Hematopoietic multipotent progenitor cell treated with erythropoietin and hydrocortisone succinate and interleukin-3 and kit ligand, for 17 days (in vitro differentiated cells): ENCODE data around the gene PHGDH.
"Not testable (repeated sequence)": the region's sequence is repeated elsewhere in the genome, so short reads cannot be mapped to it uniquely, and the experiment has no call there.

Experiments used
- DNase-seq: peaks from one replicate; pipeline ENCODE4 v3.0.0-alpha.2; 2015; ENCODE audit warnings: low spot score

Gene PHGDH

DNA sequence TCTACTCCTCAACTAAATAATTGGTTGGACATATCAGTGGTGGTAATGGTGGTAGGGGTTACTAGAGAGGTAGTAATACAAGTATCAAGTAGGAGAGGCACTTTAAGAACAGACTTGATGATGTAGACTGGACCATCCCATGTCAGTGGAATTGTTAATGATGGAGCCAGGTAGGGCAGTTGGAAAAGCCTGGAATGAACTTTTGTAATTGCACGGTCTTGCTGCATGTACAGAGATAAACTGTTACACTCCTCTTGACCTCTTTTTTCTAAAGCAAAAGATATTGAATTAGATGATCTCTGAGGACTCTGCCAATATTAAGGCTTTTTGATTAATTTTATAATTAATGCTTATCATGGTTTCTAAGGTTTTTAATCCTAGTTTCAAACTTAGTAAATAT, 51.2 kb downstream of the PHGDH start:
- DNase-seq, result no peak

DNA sequence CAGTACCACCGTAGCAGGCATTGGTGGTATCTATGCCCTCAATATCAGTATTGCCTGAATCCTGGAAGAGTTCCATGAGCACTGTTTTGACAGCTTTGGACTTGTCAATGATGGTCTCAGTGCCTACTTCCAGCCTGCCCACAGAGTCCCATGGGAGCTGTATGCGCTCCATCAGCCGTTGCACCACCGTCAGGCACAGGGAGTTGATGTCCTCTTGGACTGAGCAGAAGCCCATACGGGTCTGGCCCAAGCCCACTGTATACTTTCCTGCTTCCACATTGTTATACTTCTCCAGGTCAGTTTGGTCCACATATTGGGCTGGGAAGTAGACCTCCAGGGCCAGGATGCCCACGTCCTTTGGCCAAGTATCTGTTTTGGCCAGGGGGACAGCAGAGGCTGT, 52.5 kb downstream of the PHGDH start:
- no peak for DNase-seq

DNA sequence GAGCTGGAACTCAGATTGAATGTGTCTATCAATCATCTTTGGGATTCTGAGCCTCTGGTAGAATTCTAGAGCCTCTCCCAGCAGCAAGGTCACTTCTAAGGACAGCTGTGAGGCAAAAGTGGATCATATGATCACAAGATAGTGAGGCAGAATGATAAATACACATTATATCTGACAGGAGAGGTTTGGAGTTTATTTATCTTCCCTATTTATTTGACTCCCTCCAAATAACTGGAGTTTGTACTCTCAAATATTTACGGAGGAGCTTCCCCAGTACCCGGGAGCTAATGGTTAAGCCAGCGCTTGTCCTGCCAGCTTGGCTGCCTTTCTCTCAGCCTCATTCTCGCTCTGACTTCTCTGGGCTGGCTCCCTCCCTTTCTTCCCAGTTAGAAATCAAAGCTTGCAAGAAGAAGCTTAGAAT, 54.6 kb downstream of the PHGDH start:
- DNase-seq, result no peak

DNA sequence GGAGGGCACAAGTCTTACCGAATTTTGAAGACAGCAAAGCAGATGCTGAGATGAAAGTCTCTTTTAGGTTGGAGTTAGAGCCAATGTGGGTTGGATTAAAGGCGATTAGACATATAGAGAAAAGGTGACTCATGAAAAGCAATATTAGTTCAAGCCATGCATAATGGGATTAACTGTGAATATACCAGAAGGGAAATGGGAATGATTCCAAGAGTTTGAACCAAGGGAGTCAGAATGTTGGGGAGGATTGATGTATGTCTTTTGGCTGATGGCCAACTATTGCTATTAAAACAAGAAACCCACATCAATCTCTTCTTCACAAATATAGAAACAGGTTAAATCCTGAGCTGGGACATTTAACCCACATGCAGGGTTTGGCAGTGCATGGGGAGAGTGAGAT, 55.8 kb downstream of the PHGDH start:
- no peak for DNase-seq

DNA sequence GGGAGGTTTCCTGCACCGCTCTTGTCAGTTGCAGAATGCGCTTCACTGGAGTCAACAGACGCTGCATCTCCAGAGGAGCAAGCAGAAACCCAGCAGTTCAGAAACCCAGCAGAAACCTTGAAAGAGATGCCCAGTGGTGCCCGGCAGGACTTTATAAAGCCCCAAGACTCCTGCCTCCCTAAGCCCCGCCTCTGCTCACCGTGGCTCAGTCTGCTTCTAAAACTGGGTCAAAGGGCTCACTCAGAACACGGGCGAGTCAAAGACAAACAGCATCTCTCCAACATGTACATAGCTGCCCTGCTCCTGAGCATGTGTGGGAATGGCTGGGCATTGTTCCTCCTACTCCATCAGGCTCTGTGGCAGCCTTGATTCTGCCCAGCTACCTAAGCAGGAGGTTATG, 57.0 kb downstream of the PHGDH start, which contains the start of gene HMGCS2:
TSS of gene HMGCS2 (minus strand) at position 128 of the 400 bp plus-strand sequence. CDS start at position 67, 61 bp downstream.
- DNase-seq, result no peak

DNA sequence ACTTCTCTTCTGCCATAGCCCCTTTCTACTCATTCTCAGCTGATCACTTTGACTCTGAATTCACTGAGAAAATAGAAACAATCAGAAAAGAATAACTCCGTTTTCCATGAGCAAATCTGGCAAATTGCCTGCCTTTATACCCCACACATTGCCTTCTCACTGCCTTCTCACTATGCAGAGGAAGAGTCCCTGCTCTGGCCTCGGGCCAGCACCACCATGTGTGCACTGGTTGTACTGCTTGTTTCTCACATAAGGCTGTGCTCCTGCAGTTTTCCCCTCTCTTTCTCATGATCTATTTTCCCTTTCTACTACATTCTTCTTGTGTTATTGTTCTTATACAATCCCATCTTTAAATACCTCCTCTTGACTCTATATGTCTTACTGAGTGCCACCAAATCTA, 59.3 kb downstream of the PHGDH start:
- DNase-seq, result no peak

DNA sequence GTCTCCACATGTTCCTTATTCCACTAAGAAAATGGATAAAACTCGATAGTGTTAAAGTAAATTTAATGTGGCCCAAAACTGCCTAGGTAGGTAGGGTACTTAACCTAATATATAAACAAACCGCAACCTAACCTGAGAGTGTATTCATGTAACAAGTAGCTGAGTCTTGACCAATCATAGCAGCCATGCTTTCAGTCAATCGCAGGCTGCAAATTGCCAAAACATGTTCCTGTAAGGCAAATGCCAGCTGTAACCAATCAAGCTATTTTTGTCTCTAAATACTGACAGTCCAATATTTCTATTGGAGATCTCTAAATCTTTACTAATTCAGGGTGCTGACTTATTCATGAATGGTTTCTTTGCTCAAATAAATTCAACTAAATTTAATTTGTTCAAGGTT, 60.0 kb downstream of the PHGDH start:
- DNase-seq, result no peak

DNA sequence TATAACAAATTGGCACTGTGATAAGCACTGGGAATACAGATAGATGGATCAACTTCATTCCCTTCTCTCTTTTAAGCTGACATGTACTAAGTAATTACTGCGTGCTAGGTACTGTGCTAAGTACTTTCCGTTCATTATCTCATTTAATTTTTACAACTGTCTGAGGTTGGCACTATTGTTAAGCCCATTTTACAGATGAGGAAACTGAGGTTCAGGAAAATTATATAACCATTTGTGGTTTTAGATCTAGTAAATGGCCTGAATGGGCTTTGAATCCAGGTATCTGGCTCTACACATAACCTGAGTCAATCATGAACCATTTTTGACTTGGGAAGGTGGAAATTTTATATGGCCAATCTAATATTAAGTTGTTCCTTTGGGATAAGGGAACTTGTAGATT, 60.6 kb downstream of the PHGDH start:
- DNase-seq, result no peak

DNA sequence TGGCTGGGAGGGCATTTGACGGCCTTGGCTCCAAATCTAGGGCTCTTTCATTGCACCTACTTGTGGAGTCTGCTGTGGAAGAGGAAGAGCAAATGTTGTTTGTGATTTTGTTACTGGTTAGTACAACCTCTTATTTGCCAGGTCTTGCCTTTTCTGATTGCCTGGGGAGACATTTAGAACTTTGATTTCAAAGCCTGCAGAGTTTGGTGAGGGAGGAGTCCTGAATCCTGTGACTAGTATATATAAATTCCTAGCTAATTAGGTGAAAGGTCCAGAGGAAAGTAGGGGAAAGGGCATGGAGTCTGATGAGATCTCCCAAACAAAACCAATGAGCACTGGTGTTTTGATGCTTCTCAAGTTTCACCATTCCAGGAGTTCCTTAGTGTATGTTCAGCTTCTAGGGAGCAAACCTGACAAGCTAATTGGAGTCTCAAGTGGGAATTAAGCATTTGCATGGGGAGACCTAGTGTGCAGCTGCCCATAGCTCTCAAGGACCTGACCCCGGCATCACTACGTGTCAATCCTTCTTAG, 62.0 kb downstream of the PHGDH start:
- DNase-seq, result no peak

DNA sequence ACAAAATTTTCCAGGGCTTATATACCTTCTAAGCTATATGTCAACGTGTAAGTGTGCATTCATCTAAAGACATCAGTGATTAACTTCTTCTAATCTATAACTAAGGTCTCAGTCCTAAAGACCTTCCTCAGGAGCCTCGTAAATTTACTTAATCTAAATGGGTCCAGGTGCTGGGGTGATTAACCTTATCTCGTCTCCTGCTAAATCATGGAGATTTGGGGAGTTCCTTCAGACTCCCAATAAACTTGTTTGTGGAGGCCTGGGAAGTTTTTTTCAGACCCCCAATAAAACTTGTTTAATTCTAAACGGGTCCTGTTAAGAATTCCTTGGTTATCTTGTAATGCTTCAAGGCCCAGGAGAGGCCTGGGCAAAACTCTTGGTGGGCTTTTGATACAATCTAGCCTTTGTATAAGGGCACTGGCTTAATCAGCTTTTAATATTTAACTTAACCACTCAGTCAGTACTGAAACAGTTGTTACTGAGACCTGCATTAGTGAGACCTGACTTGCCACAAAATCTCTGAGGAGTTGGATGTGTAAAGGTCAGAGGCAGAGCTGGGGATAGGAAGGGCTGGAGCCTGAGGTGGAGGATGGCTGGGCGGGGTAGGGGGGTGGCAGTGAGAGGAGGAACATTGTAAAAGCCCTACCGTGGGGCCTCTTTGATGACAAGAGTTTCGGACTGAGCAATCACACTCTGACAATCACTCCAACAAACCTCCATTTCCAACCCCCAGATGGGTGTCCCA, 63.2 kb downstream of the PHGDH start:
- no peak for DNase-seq

DNA sequence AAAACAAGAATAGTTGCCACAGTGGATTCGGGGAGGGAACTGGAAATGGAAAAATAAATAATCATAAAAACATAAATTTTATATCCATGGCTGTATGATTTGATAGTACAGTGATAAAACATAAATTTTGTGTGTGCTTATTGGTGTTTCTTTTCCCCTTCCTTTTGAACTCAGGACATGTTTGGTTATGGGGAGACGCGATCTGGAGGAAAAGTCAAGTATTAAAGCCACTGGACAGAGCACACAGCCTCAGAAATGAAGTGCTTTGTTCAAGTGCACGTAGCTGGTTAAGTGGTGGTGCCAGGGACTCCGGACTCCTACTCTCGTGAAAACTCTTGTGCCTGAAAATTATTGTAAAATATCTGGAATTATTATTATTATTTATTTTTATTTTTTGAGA, 66.6 kb downstream of the PHGDH start:
- no peak for DNase-seq

DNA sequence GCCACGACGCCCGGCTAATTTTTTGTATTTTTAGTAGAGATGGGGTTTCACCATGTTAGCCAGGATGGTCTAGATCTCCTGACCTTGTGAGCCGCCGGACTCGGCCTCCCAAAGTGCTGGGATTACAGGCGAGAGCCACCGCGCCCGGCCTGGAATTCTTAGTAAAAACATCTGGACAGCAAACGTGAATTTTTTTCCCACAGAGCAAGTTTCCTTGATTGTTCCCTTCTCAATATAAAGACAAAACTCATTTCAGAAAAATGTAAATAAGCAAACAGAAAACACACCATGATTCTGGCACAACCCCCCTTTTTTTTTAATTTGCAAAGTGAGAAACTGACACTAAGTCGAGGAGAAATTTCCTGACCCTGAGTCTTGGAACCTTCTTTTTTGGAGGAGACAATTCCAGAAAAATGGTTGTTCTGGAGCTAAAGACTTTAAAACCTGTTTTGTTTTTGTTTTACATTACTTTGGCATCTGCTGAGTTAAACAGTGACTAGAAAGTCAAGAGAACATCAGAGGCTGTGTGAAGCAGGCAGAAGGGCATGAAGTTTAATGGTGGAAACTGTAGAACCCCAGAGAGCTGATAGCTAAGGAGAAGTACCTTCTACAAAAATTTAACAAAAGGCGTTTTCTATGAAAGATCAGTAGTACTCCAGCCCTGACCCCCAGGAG, 67.3 kb downstream of the PHGDH start:
- no peak for DNase-seq

DNA sequence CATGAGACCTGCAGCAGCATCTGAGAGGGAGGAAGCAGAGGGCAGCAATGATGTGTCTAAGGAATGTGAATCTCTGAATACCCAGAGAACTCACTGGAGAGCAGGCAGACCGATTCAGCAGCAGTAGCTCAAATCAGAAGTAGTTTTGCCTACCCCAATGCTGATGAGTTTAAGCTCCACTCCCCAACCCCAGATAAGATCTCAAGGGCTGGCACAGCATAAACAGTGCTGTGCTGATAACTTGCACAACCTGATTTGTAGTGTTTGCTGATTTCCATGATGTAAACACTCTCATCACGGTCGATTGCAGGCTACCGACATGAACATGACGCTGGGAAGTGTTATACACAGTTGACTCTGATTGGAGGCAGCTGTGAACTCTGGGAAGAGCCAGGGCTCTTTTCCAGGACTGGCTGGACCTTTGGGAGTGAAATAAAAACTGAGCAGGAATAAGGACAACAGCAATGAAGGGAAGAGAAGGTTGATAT, 68.2 kb downstream of the PHGDH start:
- DNase-seq, result no peak

DNA sequence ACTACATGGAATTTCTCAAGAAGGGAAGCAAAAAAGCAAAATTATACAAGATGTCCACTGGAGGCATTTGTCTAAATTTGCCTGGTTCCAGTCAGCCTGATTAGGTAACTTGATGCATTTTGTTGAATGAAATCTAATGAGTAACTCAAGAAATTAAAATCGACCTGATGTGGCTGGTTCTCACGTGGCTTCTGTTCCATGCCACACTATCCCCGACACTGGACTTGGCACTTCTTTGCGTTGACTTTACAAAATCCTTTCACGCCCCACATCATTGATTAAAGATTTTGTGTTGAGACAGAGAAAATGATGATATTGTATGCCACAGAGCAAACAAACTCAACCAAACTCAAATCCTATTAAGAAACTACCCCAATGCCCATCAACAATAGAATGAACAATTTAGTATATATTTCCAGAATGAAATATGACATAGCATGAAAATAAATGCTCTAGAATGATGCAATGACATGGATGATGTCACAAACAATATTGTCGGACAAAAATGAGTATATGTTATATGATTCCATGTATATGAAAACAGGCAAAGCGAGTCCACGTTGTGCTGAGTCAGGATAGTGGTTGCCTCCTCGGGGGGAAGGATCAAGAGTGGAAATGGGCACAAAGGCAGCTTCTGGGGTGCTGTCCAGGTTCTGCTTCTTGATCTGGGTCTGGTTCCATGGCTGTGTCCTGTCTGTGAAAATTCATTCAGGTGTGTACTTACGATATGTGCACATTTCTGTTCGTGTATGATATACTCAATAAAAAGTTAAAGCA, 69.9 kb downstream of the PHGDH start:
- no peak for DNase-seq

DNA sequence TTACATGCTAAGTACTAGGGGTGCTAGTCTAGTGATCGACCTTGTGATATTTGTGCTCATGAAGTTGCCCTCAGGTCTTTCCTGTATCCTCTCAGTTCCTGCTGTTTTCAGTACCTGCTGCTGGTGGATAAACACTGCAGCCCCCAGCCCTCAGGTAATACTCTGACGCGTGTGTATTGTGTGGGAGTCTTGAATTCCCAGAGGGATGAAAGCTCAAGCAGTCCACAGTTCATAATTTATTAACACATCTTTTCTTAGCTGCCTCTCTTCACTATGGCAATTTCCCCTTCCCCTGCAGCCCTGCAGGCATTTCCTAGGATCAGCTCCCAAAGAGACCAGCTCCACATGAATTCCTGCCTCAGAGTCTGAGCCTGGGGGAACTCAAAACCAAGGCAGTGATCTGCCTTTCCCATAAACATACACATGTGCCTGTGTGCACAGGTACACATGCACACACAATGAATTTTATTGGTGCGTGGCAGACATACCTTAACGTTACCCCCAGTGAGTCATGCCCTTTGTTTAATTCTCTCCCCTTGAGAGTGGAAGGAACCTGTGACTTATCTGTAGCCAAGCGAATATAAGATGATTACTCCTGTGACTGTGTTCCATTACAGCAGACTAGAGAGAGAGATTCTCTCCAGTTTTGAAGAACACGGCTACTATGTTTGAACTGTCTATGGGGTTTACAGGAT, 71.0 kb downstream of the PHGDH start:
- no peak for DNase-seq

DNA sequence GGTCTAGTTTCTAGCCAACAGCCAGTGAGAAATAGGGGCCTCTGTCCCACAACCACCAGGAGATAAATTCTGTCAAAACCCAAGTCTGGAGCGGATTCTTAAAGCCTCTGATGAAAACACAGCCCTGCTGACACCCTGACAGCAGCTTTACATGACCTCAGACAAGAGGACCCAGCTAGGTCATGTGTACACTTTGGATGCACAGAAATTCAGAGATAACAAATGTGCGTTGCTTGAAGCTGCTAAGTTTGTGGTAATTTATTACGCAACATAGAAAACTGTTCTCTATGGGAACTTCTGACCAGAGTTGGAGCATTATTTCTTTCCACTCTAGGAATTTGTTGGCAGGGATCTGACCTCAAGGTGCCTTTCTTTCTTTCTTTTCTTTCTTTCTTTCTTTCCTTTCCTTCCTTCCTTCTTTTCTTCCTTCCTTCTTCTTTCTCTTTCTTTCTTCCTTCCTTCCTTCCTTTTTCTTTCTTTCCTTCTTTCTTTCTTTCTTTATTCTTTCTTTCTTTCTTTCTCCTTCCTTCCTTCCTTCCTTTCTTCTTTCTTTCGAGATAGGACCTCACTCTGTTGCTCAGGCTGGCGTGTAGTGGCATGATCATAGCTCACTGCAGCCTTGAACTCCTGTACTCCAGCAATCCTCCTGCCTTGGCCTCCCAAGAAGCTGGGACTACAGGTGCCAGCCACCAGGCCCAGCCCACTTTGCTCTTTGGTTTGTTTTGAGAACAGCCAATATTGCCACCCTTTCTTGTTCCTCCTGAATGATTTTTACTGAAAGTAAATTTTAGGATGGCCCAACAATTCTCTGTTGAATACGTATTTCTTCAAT, 71.8 kb downstream of the PHGDH start:
- no peak for DNase-seq

DNA sequence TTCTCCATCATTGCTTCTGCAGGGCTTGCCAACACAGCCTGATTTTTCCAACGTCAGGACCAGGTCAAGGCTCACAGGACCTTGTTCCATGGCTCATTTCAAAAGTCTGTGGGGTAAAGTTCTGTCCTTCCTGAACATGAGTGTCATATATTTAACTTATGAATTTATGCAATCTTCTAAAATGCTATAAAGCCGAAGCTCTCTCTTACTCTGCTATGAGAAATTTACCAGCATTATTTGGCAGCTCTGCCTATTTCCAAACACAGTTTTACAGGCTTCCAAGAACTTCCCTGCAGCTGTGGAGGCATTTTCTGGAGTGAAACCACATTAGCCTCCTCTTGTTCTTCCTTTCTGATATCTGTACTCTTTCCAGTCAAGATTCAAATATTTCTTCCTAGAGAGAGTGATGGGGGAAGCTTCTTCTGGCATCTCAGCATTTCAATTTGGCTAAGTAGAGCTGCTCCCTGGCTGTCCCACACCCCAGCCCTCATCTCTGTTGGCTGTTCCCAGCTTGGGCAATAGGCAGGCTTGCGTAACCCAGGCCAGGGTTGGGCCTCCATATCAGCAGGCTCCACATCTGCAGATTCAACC, 72.6 kb downstream of the PHGDH start:
- DNase-seq, result no peak

DNA sequence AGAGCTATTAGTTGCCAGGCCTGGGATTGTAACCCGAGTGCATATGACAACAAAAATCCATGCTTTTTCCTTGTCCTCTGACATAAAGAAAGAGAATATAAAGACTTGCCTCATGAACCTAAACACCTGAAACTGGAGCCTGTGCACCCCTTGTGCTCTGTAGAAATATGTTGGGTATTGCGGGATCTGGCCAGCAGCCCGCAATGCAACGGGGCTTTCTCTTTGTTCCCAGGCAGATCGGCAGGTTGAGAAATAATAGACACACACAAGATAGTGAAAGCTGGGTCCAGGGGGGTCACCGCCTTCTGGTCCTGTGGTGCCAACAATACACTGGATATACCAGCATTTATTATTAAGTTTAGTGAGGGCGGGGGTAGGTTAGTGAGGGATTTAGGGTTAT, 74.3 kb downstream of the PHGDH start:
- not testable (repeated sequence) for DNase-seq

DNA sequence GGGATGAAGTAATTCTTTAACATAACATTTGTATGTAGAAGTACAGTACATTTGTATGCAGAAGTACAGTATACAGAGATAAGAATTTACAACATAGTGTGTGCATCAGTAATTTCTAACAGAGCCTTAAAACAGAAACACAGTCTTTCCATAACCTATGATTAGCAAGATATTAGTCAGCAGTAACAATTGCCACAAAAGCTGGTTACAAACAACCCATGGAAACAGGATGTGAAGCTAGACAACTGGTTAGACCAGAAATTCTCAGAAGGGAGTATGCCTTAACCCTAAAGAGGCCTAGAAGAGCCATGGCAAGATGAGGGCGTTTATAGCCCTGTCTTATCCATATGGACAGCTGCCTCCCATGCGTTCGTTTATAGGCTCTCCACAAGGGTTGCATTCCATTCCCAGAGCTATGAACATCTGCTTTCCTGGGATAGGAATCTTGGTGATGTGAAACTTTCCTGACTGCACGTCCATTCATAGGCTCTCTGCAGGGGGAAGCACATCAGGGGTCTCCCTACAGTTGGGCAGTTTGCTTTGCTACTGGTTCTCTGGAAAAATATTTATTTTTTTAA, 74.8 kb downstream of the PHGDH start:
- not testable (repeated sequence) for DNase-seq

DNA sequence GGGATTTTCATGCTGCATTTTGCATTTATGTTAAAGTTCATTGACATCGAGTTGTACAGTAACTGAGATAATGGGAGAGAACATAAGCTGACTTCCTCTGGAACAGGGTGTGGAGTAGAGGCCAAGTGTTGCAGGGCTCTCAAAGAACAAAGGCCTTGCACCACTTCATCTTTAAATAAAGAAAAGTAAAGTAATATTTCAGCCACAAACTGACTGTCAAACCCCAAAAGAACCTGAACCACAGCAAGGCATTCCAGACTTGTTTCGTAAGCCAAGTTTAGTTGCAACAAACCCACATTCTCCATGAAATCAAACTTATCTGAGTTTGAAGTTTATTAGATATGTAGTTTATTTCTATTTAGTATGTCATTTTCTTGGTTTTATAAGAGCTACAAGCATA, 76.0 kb downstream of the PHGDH start:
- no peak for DNase-seq
